Measurements from ENCODE around the gene MYO7A.

The MYO7A gene

GRCh38 chr11:77209663-77210062 is 81.6 kb downstream of the MYO7A start:
- no peak for TF ChIP-seq CTCF (IDR thresholded peaks at IDR 0.05; ENCODE audit: unreplicated experiment in 3 of 3)
- Mint-ChIP-seq H3K36me3 (ENCODE audit: low read depth) (no peaks in the 10 kb centered on the region), H3K4me3 (no peak overlapping the region), H3K4me1 (no peaks in the 10 kb centered on the region), H3K9me3 (no peaks in the 10 kb centered on the region), H3K27me3 (ENCODE audit: low read depth) (peaks cover 3% of the 10 kb centered on the region), H3K27ac (no peak overlapping the region)

GRCh38 chr11:77211040-77211451 is 83.0 kb downstream of the MYO7A start:
- no peaks in the 10 kb centered on the region for H3K4me1 Mint-ChIP-seq
- TF ChIP-seq CTCF (IDR thresholded peaks at IDR 0.05; ENCODE audit: unreplicated experiment in 3 of 3): no peak
- no peak overlapping the region for H3K4me3 Mint-ChIP-seq
- no peak overlapping the region for H3K27ac Mint-ChIP-seq
- no peaks in the 10 kb centered on the region for H3K9me3 Mint-ChIP-seq
- no peaks in the 10 kb centered on the region for H3K36me3 Mint-ChIP-seq (ENCODE audit: low read depth)
- peaks cover 7% of the 10 kb centered on the region for H3K27me3 Mint-ChIP-seq (ENCODE audit: low read depth)

- H3K36me3 Mint-ChIP-seq (ENCODE audit: low read depth): no peaks in the 10 kb centered on the region
- H3K4me1 Mint-ChIP-seq: no peaks in the 10 kb centered on the region
- no peaks in the 10 kb centered on the region for H3K9me3 Mint-ChIP-seq
Observed at GRCh38 chr11:77211594-77212251, 83.7 kb downstream of the MYO7A start.

GRCh38 chr11:77212314-77213007 is 84.4 kb downstream of the MYO7A start:
- H3K4me3 Mint-ChIP-seq: no peak overlapping the region
- H3K9me3 Mint-ChIP-seq: no peaks in the 10 kb centered on the region
- no peaks in the 10 kb centered on the region for H3K36me3 Mint-ChIP-seq (ENCODE audit: low read depth)
- H3K27me3 Mint-ChIP-seq (ENCODE audit: low read depth): peaks cover 11% of the 10 kb centered on the region
- H3K4me1 Mint-ChIP-seq: no peaks in the 10 kb centered on the region
- no peak for TF ChIP-seq CTCF (IDR thresholded peaks at IDR 0.05; ENCODE audit: unreplicated experiment in 3 of 3)
- no peak overlapping the region for H3K27ac Mint-ChIP-seq

More at GRCh38 chr11:77211594-77212251, 83.7 kb downstream of the MYO7A start:
- Mint-ChIP-seq H3K27me3 (ENCODE audit: low read depth) (peaks cover 11% of the 10 kb centered on the region), H3K27ac (no peak overlapping the region), H3K4me3 (no peak overlapping the region)
- no peak for TF ChIP-seq CTCF (IDR thresholded peaks at IDR 0.05; ENCODE audit: unreplicated experiment in 3 of 3)

GRCh38 chr11:77213029-77213579 is 85.1 kb downstream of the MYO7A start:
- peaks cover 11% of the 10 kb centered on the region for H3K27me3 Mint-ChIP-seq (ENCODE audit: low read depth)
- no peak overlapping the region for H3K27ac Mint-ChIP-seq
- no peak overlapping the region for H3K4me3 Mint-ChIP-seq
- no peaks in the 10 kb centered on the region for H3K9me3 Mint-ChIP-seq
- no peaks in the 10 kb centered on the region for H3K36me3 Mint-ChIP-seq (ENCODE audit: low read depth)
- no peak for TF ChIP-seq CTCF (IDR thresholded peaks at IDR 0.05; ENCODE audit: unreplicated experiment in 3 of 3)
- no peaks in the 10 kb centered on the region for H3K4me1 Mint-ChIP-seq
